ENCODE data around the gene SAMD13.

The SAMD13 gene

DNA sequence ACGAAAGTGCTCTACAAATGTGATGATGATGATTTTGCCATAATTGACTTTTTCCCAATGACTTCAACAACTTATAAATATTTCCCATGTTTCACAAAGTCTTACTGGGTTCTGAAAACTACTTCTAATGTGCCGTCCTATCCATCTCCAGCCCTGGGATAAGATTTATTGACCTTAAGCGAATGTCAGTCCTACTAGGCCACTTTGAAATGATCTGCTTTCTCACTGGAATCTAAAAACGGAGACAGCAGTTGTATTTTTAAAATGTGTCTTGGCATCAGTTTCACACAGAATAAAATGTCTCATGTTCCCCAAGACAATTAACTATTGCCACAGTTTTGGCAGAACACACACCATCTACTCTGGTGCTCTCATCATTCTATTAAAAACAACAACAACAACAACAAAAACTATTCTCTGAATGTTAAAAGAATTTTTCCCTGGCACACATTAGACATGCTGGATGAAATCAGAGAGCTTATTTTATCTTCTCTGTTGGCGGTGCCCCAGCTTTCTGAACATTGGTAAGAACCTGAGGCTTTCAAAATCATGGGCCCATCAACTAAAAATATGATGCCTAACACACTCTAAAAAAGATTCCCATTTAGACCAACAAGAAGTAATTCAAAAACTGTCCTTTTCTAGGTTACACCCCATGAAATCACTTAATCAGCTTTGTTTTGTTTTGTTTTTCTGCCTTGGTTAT is 73.6 kb downstream of the SAMD13 start:
- DNase-seq = no peak

DNA sequence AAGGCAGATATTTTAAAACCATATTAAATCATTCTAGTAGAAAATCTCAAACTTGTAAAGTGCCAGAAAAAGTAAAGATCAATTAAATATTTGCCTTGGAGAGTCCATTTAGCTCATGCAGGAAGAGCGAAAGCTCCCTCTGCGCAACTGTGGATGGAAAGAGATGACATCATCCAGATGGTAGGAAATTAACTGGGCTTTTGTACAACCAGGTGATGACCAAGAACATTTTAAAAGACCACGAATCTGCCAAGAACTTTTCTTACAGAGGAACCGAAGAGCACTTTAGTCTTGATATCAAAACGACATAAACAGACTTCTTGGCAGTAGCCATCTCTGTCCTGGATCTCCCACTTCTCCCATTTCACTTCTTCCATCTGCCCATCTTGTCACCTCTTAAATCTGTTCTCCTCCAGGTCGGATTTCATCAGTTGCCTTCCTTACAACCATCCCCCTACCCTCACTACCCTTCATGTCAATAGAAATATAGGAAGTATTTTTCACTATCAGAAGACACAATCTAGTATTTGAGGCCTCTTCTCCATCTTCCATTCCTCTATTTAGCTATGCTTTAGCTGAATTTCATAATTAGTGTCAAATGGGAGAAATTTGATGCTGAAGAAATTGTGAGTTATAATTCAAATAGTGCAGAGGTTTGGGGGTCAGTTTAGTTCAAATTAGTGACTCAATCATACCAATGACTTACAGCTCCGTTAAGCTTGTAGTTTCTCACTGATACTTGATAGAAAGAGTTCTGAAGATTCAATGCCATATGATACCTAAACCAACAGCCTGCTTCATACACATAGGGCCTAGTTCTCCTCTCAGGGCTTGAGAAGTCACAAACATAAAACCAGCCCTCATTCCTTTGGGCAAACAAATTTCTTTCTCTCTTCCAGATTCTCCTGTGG is 74.7 kb downstream of the SAMD13 start:
- DNase-seq = no peak

DNA sequence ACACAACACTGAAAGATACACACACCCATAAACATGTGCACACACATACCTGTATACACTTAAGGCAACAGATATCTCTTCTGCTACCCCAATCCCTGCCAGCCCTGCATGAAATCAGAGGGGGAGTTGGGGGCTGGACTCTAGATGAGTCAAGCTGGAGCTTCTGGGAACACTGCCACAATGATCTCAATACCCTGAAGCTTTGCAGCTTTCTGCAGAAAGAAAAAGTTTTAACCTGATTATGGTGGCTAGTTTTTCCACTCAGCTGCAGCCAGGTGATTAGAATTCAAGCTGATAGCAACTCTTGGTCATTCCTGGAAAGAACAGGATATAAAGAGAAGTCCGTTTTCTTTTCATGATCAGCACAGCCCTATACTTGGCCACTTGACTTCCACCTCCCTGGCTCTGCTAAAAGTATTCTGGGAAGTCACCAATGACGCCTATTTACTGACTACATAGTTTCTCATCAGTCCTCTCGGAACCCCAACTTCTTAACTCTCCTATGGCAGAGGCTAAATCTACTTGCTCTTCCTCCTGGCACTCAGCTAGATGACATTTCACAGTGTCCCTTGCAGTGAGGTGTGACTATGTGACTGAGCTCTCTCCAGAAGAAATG is 76.1 kb downstream of the SAMD13 start:
- no peak for DNase-seq

DNA sequence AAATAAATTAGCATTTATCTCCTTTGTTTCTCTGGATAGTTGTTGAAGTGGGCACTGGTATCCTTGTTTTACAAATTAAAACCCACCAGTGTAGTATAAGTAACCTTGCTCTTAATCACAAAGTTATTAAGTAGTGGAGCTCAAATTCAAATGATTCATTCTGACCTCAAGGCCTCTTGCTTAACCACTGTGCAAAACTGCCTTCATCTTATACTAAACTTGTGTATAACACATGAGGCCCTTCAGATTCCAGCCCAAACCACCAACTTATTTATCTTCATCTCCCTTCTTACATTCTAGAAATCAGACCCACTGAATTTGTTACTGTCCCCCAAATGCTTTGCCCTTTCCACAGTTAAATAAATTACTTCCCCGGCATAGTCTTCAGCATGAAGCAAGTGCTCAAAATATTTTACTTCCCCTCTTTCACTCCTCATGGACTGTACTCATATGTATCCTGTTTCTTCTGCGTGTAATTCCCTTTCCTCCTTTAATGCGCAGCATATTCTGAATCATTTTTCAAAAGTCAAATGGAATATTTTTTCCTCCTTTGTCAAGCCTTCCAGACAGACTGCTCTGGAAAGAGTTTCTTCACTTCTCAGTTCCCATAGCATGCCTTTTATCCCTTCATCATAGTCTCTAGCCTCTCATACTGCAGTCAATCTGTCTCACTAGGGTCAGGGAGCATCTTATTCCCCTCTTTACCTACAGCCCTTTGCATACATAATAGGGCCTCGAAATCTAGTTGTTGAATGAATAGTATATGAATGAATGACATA is 77.8 kb downstream of the SAMD13 start:
- DNase-seq = no peak

DNA sequence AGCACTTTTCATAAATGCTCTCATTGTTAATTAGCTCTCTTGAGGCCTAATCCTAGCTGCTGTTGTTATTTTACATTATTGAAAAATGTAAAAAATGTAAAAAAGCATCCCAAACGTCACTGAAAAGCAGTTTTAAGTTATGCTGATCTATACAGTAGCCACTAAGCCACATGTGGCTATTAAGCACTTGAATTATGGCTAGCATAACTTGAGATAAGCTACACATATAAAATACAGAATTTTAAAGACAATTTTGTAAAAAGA is 78.3 kb downstream of the SAMD13 start:
- DNase-seq = no peak

DNA sequence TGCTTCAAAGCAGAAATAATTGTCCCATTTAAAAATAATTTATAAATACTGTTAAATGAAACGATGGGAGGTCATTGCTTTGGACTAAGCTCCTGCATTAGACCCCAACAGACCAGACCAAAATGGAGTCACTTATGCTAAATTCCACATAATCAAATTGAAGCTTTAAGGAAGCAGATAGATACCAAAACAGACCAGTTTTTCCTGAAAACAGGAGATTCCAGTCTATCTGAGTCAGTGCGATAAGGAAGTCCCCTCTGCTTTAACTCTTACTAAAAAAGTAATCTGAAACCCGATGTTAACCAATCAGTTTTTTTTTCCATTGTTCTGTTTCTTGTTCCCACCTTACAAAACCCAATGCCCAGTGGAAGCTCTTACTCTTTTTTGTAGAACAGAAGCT is 80.6 kb downstream of the SAMD13 start:
- no peak for DNase-seq

DNA sequence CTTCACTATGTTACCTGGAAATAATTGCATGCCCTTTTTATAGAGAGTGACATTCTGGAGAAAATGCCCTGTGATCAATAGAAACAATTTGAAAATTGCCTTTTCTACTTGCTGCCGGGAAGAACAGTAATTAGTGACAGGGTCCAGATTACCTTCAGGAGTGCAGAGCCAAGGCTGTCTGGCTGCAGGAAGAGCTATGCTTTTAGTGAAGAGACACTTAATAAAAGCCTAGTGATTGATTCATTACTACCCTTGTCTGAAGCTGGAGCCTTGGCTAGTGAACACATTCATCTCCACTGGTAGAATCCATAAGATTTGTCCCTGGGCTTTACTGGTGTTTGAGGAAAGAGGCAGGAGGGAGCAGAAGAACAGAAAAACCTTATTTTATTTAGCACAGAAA is 83.8 kb downstream of the SAMD13 start:
- DNase-seq = no peak

DNA sequence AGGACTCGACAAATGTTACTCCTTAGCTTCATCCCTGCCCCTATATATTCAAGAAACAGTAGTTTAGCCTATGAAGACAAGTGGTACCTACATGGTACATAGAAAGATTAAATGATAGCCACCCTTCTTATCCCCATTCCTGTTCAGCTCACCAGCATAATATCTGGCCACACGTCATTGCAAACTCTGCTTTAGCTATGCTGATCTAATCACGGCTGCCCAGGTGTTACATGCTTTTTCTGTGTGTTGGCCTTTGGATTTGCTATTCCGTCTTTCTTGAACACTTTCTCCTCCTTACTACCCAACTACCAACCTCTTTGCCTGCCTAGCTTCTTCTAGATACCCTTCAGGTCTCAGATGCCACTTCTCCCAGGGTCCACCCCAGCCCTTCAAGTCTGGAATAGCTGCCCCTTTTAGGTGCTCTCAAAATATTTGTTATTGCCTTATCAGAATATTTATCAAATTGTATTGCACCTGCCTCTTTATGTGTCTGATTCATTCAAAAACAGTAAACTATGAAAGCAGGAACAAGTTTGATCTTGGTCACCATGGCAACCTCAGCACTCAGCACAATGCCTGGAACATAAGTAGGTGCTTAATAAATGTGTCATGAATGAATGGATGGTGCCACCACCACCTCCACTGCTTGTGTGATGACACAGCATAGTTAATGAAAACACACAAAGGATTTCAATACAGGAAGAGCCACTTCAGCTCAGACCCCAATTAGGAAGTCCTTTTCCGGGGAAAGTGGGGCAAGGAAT is 85.4 kb downstream of the SAMD13 start:
- DNase-seq = no peak

DNA sequence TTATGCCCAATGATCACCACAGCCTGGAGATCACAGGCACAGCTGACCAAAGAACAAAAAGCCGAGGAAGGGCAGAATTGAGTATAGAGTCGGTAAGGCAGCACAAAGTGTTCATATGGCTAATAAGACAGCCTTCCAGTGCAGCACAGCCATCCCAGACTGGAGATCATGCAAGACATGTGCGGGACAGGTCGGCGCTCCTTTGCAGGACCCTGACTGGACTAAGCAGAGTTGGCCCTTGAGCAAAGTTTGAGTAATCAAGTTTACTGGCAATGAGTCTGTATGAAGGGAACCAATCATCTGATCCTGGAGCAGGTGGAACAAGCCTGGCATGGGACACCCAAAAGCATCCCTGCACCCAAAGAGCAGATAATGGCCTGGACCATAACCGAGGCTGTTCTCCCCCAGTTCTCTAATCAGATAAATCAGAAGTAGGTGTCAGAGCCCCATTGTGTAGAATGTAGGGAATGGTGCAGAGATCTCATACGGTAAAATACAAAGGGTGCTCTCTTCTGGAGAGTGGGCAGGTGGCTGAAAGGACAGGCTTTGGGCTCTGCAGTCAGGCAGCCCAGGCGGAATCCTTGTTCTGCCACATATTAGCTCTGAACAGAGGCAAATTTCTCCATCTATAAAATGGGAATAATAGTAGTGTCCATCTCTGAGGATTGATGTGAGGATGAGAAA is 86.1 kb downstream of the SAMD13 start:
- no peak for DNase-seq

DNA sequence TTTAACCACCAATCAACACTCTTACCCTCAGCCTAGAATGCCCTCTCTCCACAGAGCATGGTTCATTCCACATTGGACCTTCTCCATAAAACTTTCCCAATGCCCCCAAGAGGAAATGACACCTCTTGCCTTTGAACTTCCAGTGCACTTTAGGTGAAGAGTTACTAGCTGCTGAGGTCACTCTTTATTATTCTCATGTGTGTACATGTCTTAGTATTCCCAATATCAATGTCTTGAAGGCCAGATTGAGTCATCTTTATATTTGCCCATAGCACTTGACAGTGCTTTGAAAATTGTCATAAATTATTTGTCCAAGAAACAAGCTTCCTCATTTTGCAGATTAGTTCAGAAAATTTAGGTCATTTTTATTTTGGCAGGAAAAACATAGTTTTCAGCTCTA is 88.7 kb downstream of the SAMD13 start:
- DNase-seq = no peak

DNA sequence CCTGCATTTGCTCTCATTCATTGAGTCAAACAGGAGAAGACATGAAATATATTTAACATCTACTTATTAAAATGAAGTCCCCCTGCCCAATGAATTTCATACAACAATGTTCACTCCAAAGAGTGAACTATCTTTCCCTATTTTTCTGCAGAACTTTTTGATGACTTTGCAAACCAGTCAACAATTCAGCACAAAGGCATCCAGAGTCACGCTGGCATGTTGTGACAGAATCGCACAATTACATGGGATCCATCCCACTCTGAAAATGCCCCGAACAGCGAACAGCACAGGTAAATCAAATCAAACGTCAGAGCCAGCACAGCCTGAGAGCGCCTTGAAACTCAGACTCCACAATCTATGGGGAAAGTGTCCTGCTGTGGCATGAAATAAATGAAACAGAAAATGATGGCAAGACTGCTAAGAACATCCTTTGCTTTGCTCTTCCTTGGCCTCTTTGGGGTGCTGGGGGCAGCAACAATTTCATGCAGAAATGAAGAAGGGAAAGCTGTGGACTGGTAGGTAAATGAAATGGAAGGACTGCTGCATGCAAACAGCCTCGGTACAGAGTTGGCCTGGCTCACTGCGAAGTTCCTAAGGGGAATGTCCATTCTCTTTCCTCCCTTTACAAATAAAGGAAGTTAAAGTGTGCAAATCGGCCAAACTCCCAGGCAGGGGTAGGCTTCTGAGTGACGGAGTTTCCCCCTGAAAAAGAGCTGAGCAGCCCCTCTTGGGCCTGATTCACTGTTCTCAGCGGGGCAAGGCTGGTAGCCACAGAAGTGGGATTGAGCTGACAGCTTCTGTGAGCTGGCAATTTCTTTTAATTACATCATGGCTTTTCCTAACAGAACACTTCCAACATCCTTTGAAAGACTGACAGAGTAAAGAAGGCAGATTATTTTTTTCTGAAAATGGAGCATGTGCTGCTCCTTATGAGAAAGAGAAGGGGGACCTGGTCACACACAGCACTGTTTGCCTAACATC is 97.0 kb downstream of the SAMD13 start, which contains the start of gene DNASE2B:
Gene DNASE2B, plus strand, starts transcription at position 310 of the 981 bp plus-strand sequence. Its CDS starts 81 bp downstream, at position 391.
- no peak for DNase-seq

Measured in NCI-H2029 (cell line).